Measurements from ENCODE around the gene SPSB4.

DNA sequence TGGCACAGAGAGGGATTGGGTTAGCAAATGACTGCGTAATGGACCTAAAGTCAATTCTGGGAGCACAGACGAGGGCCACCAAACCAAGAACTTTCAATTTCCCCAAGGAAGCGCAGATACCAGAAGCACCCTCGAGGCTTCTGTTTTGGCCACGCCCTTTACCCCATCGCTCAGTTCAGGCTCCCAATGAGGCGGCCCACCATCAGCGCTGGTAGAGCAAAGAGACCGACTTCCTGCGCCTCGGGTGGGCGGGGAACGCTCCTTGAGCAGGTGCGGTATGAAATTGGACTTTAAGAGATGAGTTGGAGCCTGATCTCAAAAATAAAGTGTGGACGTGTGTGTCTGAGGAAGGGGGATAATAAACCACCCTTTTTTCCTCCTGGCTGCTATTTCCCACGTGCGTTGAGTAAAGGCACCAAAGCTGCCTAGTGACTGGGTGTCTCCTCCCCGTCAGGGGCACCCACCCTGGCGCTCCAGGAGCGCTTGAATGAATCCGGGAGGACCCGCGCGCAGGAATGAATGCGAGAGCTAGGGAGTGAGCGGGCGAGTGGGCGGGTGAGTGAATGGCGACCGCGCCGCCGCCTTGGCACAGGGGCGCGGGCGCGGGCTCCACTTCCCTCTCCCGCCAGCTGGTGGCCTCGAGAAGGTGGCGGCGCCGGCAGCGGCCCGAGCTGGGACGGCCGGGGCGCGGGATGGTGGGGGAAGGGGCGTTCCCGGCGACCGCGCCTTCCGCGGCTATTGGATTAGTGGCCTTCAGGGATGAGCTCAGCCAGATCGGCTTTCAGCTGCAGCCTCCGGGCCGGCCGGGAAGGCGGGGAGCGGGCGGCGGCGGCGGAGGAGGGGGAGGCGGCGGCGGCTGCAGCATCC is at the start of gene SPSB4:
- TF ChIP-seq, protein P1, sequence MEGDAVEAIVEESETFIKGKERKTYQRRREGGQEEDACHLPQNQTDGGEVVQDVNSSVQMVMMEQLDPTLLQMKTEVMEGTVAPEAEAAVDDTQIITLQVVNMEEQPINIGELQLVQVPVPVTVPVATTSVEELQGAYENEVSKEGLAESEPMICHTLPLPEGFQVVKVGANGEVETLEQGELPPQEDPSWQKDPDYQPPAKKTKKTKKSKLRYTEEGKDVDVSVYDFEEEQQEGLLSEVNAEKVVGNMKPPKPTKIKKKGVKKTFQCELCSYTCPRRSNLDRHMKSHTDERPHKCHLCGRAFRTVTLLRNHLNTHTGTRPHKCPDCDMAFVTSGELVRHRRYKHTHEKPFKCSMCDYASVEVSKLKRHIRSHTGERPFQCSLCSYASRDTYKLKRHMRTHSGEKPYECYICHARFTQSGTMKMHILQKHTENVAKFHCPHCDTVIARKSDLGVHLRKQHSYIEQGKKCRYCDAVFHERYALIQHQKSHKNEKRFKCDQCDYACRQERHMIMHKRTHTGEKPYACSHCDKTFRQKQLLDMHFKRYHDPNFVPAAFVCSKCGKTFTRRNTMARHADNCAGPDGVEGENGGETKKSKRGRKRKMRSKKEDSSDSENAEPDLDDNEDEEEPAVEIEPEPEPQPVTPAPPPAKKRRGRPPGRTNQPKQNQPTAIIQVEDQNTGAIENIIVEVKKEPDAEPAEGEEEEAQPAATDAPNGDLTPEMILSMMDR (IDR thresholded peaks at IDR 0.05): no peak
- TF ChIP-seq POLR2A (IDR thresholded peaks at IDR 0.05): no peak

All from ovary (tissue), 3 donors.